Measurements from ENCODE around the gene IL31. TPM values are rescaled to one million over a fixed set of nuclear protein-coding genes. Genes with fewer than 3 reads are reported as not detected.

IL31 gene
- total RNA-seq, 6 donors from 2014 or later, result not detected

- Histone ChIP-seq H3K4me1 (peaks cover 20 to 21% (median 21%) of the 10 kb centered on the region in 4 donors), H3K36me3 (no peaks in the 10 kb centered on the region), H3K9me3 (no peaks in the 10 kb centered on the region), H3K27me3 (peaks cover 0 to 20% (median 11%) of the 10 kb centered on the region in 4 donors), H3K4me3 (no peak overlapping the region), H3K27ac (no peak overlapping the region)
- ATAC-seq (ENCODE audit: low FRiP score in 2 of 2), result no peak
- no peak for TF ChIP-seq POLR2A (IDR thresholded peaks at IDR 0.05)
- no peak for TF ChIP-seq EP300 (IDR thresholded peaks at IDR 0.05)
- no peak for TF ChIP-seq POLR2AphosphoS5 (IDR thresholded peaks at IDR 0.05)
- TF ChIP-seq, protein P1, sequence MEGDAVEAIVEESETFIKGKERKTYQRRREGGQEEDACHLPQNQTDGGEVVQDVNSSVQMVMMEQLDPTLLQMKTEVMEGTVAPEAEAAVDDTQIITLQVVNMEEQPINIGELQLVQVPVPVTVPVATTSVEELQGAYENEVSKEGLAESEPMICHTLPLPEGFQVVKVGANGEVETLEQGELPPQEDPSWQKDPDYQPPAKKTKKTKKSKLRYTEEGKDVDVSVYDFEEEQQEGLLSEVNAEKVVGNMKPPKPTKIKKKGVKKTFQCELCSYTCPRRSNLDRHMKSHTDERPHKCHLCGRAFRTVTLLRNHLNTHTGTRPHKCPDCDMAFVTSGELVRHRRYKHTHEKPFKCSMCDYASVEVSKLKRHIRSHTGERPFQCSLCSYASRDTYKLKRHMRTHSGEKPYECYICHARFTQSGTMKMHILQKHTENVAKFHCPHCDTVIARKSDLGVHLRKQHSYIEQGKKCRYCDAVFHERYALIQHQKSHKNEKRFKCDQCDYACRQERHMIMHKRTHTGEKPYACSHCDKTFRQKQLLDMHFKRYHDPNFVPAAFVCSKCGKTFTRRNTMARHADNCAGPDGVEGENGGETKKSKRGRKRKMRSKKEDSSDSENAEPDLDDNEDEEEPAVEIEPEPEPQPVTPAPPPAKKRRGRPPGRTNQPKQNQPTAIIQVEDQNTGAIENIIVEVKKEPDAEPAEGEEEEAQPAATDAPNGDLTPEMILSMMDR (IDR thresholded peaks at IDR 0.05), result no peak
- 88 to 93% methylated on average over 27 to 29 of the region's 29 CpGs for WGBS, 2 donors
- peak in 1 of 2 donors; percentile 57 for DNase-seq
These were observed 25.7 kb upstream of the IL31 start for GRCh38 chr12:122199484-122200355.

DNA sequence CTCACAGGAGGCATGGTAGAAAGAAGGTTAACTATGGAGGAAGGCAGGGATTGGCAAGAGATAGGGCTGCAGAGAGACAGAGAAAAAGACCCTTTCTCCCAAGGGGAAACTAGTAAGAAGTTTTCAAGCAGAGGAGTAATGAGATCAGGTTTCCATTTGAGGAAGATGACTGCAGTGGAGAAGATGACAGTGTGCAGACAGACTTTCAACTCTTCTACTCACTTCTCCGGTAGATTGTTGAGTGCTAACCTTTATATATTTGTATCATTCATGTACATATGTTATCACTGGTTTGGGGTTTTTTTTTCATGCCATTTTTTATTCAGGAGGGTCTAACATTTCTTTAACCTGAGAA is 23.6 kb upstream of the IL31 start:
- WGBS, 2 donors, result 56 to 65% methylated on average over 1 of the region's 1 CpG
- ATAC-seq (ENCODE audit: low FRiP score in 2 of 2), result no peak
- Histone ChIP-seq H3K27ac (no peak overlapping the region), H3K4me3 (no peak overlapping the region), H3K4me1 (peaks cover 0 to 2% (median 0%) of the 10 kb centered on the region in 4 donors), H3K36me3 (no peaks in the 10 kb centered on the region), H3K27me3 (peaks cover 0 to 2% (median 0%) of the 10 kb centered on the region in 4 donors), H3K9me3 (no peaks in the 10 kb centered on the region)
- TF ChIP-seq EP300 (IDR thresholded peaks at IDR 0.05) (no peak), POLR2A (IDR thresholded peaks at IDR 0.05) (no peak), POLR2AphosphoS5 (IDR thresholded peaks at IDR 0.05) (no peak)
- TF ChIP-seq, protein P1 (IDR thresholded peaks at IDR 0.05), result no peak
- DNase-seq, result no peak

DNA sequence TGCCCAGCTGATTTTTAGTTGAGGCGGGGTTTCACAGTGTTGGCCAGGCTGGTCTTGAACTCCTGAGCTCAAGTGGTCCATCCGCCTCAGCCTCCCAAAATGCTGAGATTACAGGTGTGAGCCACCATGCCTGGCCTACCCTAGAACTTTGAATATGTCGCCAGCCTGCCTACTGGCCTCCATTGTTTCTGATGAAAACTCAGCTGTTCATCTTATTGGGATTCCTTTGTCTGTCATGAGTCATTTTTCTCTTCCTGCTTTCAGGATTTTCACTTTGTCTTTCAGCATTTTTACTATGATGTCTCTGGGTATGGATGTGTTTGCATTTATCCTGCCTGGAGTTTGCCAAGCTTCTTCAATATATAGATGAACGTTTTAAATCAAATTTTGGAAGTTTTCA is 21.4 kb upstream of the IL31 start:
- TF ChIP-seq POLR2A (IDR thresholded peaks at IDR 0.05) (no peak), POLR2AphosphoS5 (IDR thresholded peaks at IDR 0.05) (no peak), EP300 (IDR thresholded peaks at IDR 0.05) (no peak)
- TF ChIP-seq, protein P1 (IDR thresholded peaks at IDR 0.05), result no peak
- Histone ChIP-seq H3K4me1 (peaks cover 0 to 2% (median 0%) of the 10 kb centered on the region in 4 donors), H3K27me3 (peaks cover 0 to 2% (median 0%) of the 10 kb centered on the region in 4 donors), H3K27ac (no peak overlapping the region), H3K36me3 (no peaks in the 10 kb centered on the region), H3K4me3 (no peak overlapping the region), H3K9me3 (no peaks in the 10 kb centered on the region)
- WGBS, 2 donors, result 91 to 92% methylated on average over 4 of the region's 4 CpGs
- DNase-seq (no peak), ATAC-seq (ENCODE audit: low FRiP score in 2 of 2) (no peak)

GRCh38 chr12:122194804-122195203 is 20.8 kb upstream of the IL31 start:
- WGBS, 2 donors, result 59 to 60% methylated on average over 1 of the region's 1 CpG
- no peak overlapping the region for H3K4me3 ChIP-seq
- no peak for ATAC-seq (ENCODE audit: low FRiP score in 2 of 2)

More at GRCh38 chr12:122194804-122195203, 20.8 kb upstream of the IL31 start:
- TF ChIP-seq POLR2AphosphoS5 (IDR thresholded peaks at IDR 0.05) (no peak), POLR2A (IDR thresholded peaks at IDR 0.05) (no peak), EP300 (IDR thresholded peaks at IDR 0.05) (no peak)
- TF ChIP-seq, protein P1 (IDR thresholded peaks at IDR 0.05), result no peak
- Histone ChIP-seq H3K27ac (no peak overlapping the region), H3K9me3 (no peaks in the 10 kb centered on the region), H3K27me3 (no peaks in the 10 kb centered on the region), H3K4me1 (peaks cover 0 to 2% (median 0%) of the 10 kb centered on the region in 4 donors), H3K36me3 (no peaks in the 10 kb centered on the region)
- no peak for DNase-seq

All from upper lobe of left lung (tissue), 6 donors.